HK-2 (cell line): Measurements from ENCODE around the gene OR2Z1.

Source experiments
- DNase-seq: peaks from one replicate; pipeline ENCODE4 v3.0.0-alpha.2; 2018; ENCODE audit not compliant: unreplicated experiment

The OR2Z1 gene

GRCh38 chr19:8721334-8721733 is at the start of gene OR2Z1:
Gene OR2Z1 (plus strand): TSS chr19:8721634. CDS start chr19:8731029, 9,395 bp downstream.
- DNase-seq: no peak

- DNase-seq: no peak
Observed at GRCh38 chr19:8673276-8673891, 48.0 kb upstream of the OR2Z1 start.

GRCh38 chr19:8675066-8675465 is 46.4 kb upstream of the OR2Z1 start:
- no peak for DNase-seq

- DNase-seq: no peak
Observed at GRCh38 chr19:8678244-8678807, 43.1 kb upstream of the OR2Z1 start.

- DNase-seq: no peak
Observed at GRCh38 chr19:8680676-8681344, 40.6 kb upstream of the OR2Z1 start.

- no peak for DNase-seq
Observed at GRCh38 chr19:8681345-8682029, 39.9 kb upstream of the OR2Z1 start.

GRCh38 chr19:8682472-8682871 is 39.0 kb upstream of the OR2Z1 start:
- no peak for DNase-seq

- no peak for DNase-seq
Observed at GRCh38 chr19:8682931-8683330, 38.5 kb upstream of the OR2Z1 start.

GRCh38 chr19:8684001-8684902 is 37.2 kb upstream of the OR2Z1 start:
- DNase-seq: no peak

GRCh38 chr19:8686549-8686948 is 34.9 kb upstream of the OR2Z1 start:
- no peak for DNase-seq

- no peak for DNase-seq
Observed at GRCh38 chr19:8688930-8689329, 32.5 kb upstream of the OR2Z1 start.

- no peak for DNase-seq
Observed at GRCh38 chr19:8690753-8691539, 30.5 kb upstream of the OR2Z1 start.

- no peak for DNase-seq
Observed at GRCh38 chr19:8695501-8695900, 25.9 kb upstream of the OR2Z1 start.

GRCh38 chr19:8695911-8696310 is 25.5 kb upstream of the OR2Z1 start:
- no peak for DNase-seq

GRCh38 chr19:8696993-8697392 is 24.4 kb upstream of the OR2Z1 start:
- no peak for DNase-seq

GRCh38 chr19:8697671-8698432 is 23.6 kb upstream of the OR2Z1 start:
- DNase-seq: no peak

GRCh38 chr19:8698433-8699063 is 22.9 kb upstream of the OR2Z1 start, which contains the start of gene ACTL9:
Gene ACTL9 (minus strand): TSS chr19:8698795. CDS start chr19:8698701, 94 bp downstream.
- no peak for DNase-seq

GRCh38 chr19:8699908-8700307 is 21.5 kb upstream of the OR2Z1 start:
- DNase-seq: no peak

GRCh38 chr19:8700956-8701355 is 20.5 kb upstream of the OR2Z1 start:
- DNase-seq: no peak

GRCh38 chr19:8702350-8702749 is 19.1 kb upstream of the OR2Z1 start:
- no peak for DNase-seq
